ENCODE results near the gene TAS2R50.

The TAS2R50 gene

GRCh38 chr12:10982244-10982643 is 4.5 kb downstream of the TAS2R50 start:
- peak in 1 of 2 donors; percentile 63 for DNase-seq (ENCODE audit: low spot score in 2 of 2)
- Mint-ChIP-seq H3K4me1 (peaks cover 21% of the 10 kb centered on the region), H3K36me3 (ENCODE audit: insufficient read depth) (no peaks in the 10 kb centered on the region), H3K27me3 (peaks cover 39% of the 10 kb centered on the region), H3K27ac (ENCODE audit: low read depth) (no peak overlapping the region), H3K4me3 (no peak overlapping the region), H3K9me3 (no peaks in the 10 kb centered on the region)
- peak; percentile 95 for ATAC-seq (replicated peaks; ENCODE audit: extremely low read depth, poor library complexity, severe bottlenecking)

- peaks cover 2% of the 10 kb centered on the region for H3K36me3 Mint-ChIP-seq (ENCODE audit: insufficient read depth)
- DNase-seq (ENCODE audit: low spot score in 2 of 2) (no peak), ATAC-seq (replicated peaks; ENCODE audit: extremely low read depth, poor library complexity, severe bottlenecking) (no peak)
- H3K4me3 Mint-ChIP-seq, result no peak overlapping the region
- H3K27ac Mint-ChIP-seq (ENCODE audit: low read depth), result no peak overlapping the region
- H3K9me3 Mint-ChIP-seq, result no peaks in the 10 kb centered on the region
- H3K4me1 Mint-ChIP-seq, result peaks cover 7% of the 10 kb centered on the region
- H3K27me3 Mint-ChIP-seq, result peaks cover 47% of the 10 kb centered on the region
Observed at GRCh38 chr12:10974965-10975364, 11.7 kb downstream of the TAS2R50 start.

- no peak for ATAC-seq (replicated peaks; ENCODE audit: extremely low read depth, poor library complexity, severe bottlenecking)
- DNase-seq (ENCODE audit: low spot score in 2 of 2), result no peak
- peaks cover 2% of the 10 kb centered on the region for H3K36me3 Mint-ChIP-seq (ENCODE audit: insufficient read depth)
- H3K27me3 Mint-ChIP-seq, result no peaks in the 10 kb centered on the region
- H3K9me3 Mint-ChIP-seq, result no peaks in the 10 kb centered on the region
- no peak overlapping the region for H3K27ac Mint-ChIP-seq (ENCODE audit: low read depth)
- H3K4me3 Mint-ChIP-seq, result no peak overlapping the region
- H3K4me1 Mint-ChIP-seq, result no peaks in the 10 kb centered on the region
Observed at GRCh38 chr12:10968765-10969456, 17.8 kb downstream of the TAS2R50 start.

GRCh38 chr12:10967409-10967808 is 19.3 kb downstream of the TAS2R50 start:
- H3K9me3 Mint-ChIP-seq, result no peaks in the 10 kb centered on the region
- no peak overlapping the region for H3K27ac Mint-ChIP-seq (ENCODE audit: low read depth)
- no peaks in the 10 kb centered on the region for H3K36me3 Mint-ChIP-seq (ENCODE audit: insufficient read depth)
- DNase-seq (ENCODE audit: low spot score in 2 of 2) (no peak), ATAC-seq (replicated peaks; ENCODE audit: extremely low read depth, poor library complexity, severe bottlenecking) (no peak)
- H3K27me3 Mint-ChIP-seq, result no peaks in the 10 kb centered on the region
- no peak overlapping the region for H3K4me3 Mint-ChIP-seq
- H3K4me1 Mint-ChIP-seq, result no peaks in the 10 kb centered on the region

- DNase-seq (ENCODE audit: low spot score in 2 of 2) (no peak), ATAC-seq (replicated peaks; ENCODE audit: extremely low read depth, poor library complexity, severe bottlenecking) (no peak)
- Mint-ChIP-seq H3K27ac (ENCODE audit: low read depth) (no peak overlapping the region), H3K27me3 (no peaks in the 10 kb centered on the region), H3K4me3 (no peak overlapping the region), H3K36me3 (ENCODE audit: insufficient read depth) (no peaks in the 10 kb centered on the region), H3K9me3 (no peaks in the 10 kb centered on the region), H3K4me1 (peaks cover under 1% of the 10 kb centered on the region)
Observed at GRCh38 chr12:10966314-10966713, 20.4 kb downstream of the TAS2R50 start.

- Mint-ChIP-seq H3K27ac (ENCODE audit: low read depth) (no peak overlapping the region), H3K36me3 (ENCODE audit: insufficient read depth) (no peaks in the 10 kb centered on the region), H3K4me3 (no peak overlapping the region), H3K27me3 (no peaks in the 10 kb centered on the region), H3K4me1 (peaks cover 9% of the 10 kb centered on the region), H3K9me3 (no peaks in the 10 kb centered on the region)
- no peak for ATAC-seq (replicated peaks; ENCODE audit: extremely low read depth, poor library complexity, severe bottlenecking)
- DNase-seq (ENCODE audit: low spot score in 2 of 2), result no peak
Observed at GRCh38 chr12:10965476-10965875, 21.2 kb downstream of the TAS2R50 start.

- Mint-ChIP-seq H3K4me3 (no peak overlapping the region), H3K4me1 (peaks cover 37% of the 10 kb centered on the region), H3K27ac (ENCODE audit: low read depth) (peak overlapping the region; percentile 7), H3K9me3 (peaks cover 3% of the 10 kb centered on the region), H3K27me3 (no peaks in the 10 kb centered on the region), H3K36me3 (ENCODE audit: insufficient read depth) (peaks cover 4% of the 10 kb centered on the region)
- DNase-seq (ENCODE audit: low spot score in 2 of 2), result no peak
- peak; percentile 91 for ATAC-seq (replicated peaks; ENCODE audit: extremely low read depth, poor library complexity, severe bottlenecking)
Observed at GRCh38 chr12:10960211-10960610, 26.5 kb downstream of the TAS2R50 start.

- no peak for DNase-seq (ENCODE audit: low spot score in 2 of 2)
- no peak overlapping the region for H3K4me3 Mint-ChIP-seq
Observed at GRCh38 chr12:10959804-10960203, 26.9 kb downstream of the TAS2R50 start.

GRCh38 chr12:10957741-10958140 is 29.0 kb downstream of the TAS2R50 start:
- Mint-ChIP-seq H3K4me3 (no peak overlapping the region), H3K9me3 (peaks cover 4% of the 10 kb centered on the region), H3K4me1 (peaks cover 56% of the 10 kb centered on the region), H3K27me3 (no peaks in the 10 kb centered on the region), H3K36me3 (ENCODE audit: insufficient read depth) (peaks cover 4% of the 10 kb centered on the region), H3K27ac (ENCODE audit: low read depth) (no peak overlapping the region)
- ATAC-seq (replicated peaks; ENCODE audit: extremely low read depth, poor library complexity, severe bottlenecking), result no peak
- DNase-seq (ENCODE audit: low spot score in 2 of 2), result no peak

More at GRCh38 chr12:10959804-10960203, 26.9 kb downstream of the TAS2R50 start:
- peaks cover 4% of the 10 kb centered on the region for H3K36me3 Mint-ChIP-seq (ENCODE audit: insufficient read depth)
- peak overlapping the region; percentile 7 for H3K27ac Mint-ChIP-seq (ENCODE audit: low read depth)
- H3K9me3 Mint-ChIP-seq, result peaks cover 4% of the 10 kb centered on the region
- peak; percentile 31 for ATAC-seq (replicated peaks; ENCODE audit: extremely low read depth, poor library complexity, severe bottlenecking)
- no peaks in the 10 kb centered on the region for H3K27me3 Mint-ChIP-seq
- H3K4me1 Mint-ChIP-seq, result peaks cover 41% of the 10 kb centered on the region

GRCh38 chr12:10956085-10956484 is 30.6 kb downstream of the TAS2R50 start:
- no peak overlapping the region for H3K27ac Mint-ChIP-seq (ENCODE audit: low read depth)
- H3K36me3 Mint-ChIP-seq (ENCODE audit: insufficient read depth), result peaks cover 4% of the 10 kb centered on the region
- no peak for DNase-seq (ENCODE audit: low spot score in 2 of 2)
- H3K9me3 Mint-ChIP-seq, result peaks cover 4% of the 10 kb centered on the region
- no peak for ATAC-seq (replicated peaks; ENCODE audit: extremely low read depth, poor library complexity, severe bottlenecking)
- H3K4me1 Mint-ChIP-seq, result peaks cover 53% of the 10 kb centered on the region
- H3K4me3 Mint-ChIP-seq, result no peak overlapping the region
- H3K27me3 Mint-ChIP-seq, result no peaks in the 10 kb centered on the region

GRCh38 chr12:10952645-10953044 is 34.1 kb downstream of the TAS2R50 start:
- Mint-ChIP-seq H3K9me3 (peaks cover 4% of the 10 kb centered on the region), H3K4me1 (peaks cover 37% of the 10 kb centered on the region), H3K27ac (ENCODE audit: low read depth) (no peak overlapping the region), H3K4me3 (no peak overlapping the region), H3K36me3 (ENCODE audit: insufficient read depth) (no peaks in the 10 kb centered on the region), H3K27me3 (no peaks in the 10 kb centered on the region)
- ATAC-seq (replicated peaks; ENCODE audit: extremely low read depth, poor library complexity, severe bottlenecking), result no peak
- no peak for DNase-seq (ENCODE audit: low spot score in 2 of 2)

GRCh38 chr12:10943167-10943566 is 43.5 kb downstream of the TAS2R50 start:
- Mint-ChIP-seq H3K4me3 (no peak overlapping the region), H3K27ac (ENCODE audit: low read depth) (no peak overlapping the region)

GRCh38 chr12:10941916-10942607 is 44.6 kb downstream of the TAS2R50 start:
- Mint-ChIP-seq H3K27ac (ENCODE audit: low read depth) (no peak overlapping the region), H3K27me3 (no peaks in the 10 kb centered on the region), H3K4me3 (no peak overlapping the region), H3K9me3 (peaks cover 5% of the 10 kb centered on the region), H3K4me1 (no peaks in the 10 kb centered on the region), H3K36me3 (ENCODE audit: insufficient read depth) (peaks cover 3% of the 10 kb centered on the region)
- DNase-seq (ENCODE audit: low spot score in 2 of 2) (no peak), ATAC-seq (replicated peaks; ENCODE audit: extremely low read depth, poor library complexity, severe bottlenecking) (no peak)

More at GRCh38 chr12:10943167-10943566, 43.5 kb downstream of the TAS2R50 start:
- no peaks in the 10 kb centered on the region for H3K4me1 Mint-ChIP-seq
- DNase-seq (ENCODE audit: low spot score in 2 of 2) (no peak), ATAC-seq (replicated peaks; ENCODE audit: extremely low read depth, poor library complexity, severe bottlenecking) (no peak)
- H3K27me3 Mint-ChIP-seq, result no peaks in the 10 kb centered on the region
- peaks cover 7% of the 10 kb centered on the region for H3K9me3 Mint-ChIP-seq
- peaks cover 4% of the 10 kb centered on the region for H3K36me3 Mint-ChIP-seq (ENCODE audit: insufficient read depth)

Data from central memory CD8-positive, alpha-beta T cell (primary cell).